OCI-LY3 (cell line): ENCODE results near the gene CLTB.
"Not testable (repeated sequence)": the region's sequence is repeated elsewhere in the genome, so short reads cannot be mapped to it uniquely, and the experiment has no call there.

Experiments used
- H2AFZ ChIP-seq: fragments of 200-600, 300-600 bp; shearing (Covaris generic); 2 replicates; pipeline ENCODE4 v1.6.0; 2014; ENCODE audit warnings: antibody characterized with exemption, low read depth, low read length
- H3K27ac ChIP-seq: fragments of 200-600, 300-600 bp; sonication (generic); 2 replicates; pipeline ENCODE4 v1.5.1; 2014; ENCODE audit warnings: mild to moderate bottlenecking, low read length, moderate library complexity, mixed read lengths
- H3K27me3 ChIP-seq: fragments of 200-600, 300-600 bp; sonication (generic); 2 replicates; pipeline ENCODE4 v1.6.1; 2014; ENCODE audit warnings: low read depth, low read length, mixed read lengths
- H3K36me3 ChIP-seq: fragments of 200-600, 300-600 bp; sonication (generic); replicated peaks from 2 replicates; pipeline ENCODE3; 2014; ENCODE audit warnings: low read depth, low read length, mixed read lengths
- H3K4me1 ChIP-seq: fragments of 300-600, 200-600 bp; sonication (generic); 2 replicates; pipeline ENCODE4 v1.6.1; 2014; ENCODE audit warnings: low read length, mixed read lengths
- H3K4me2 ChIP-seq: fragments of 200-600, 300-600 bp; sonication (generic); 2 replicates; pipeline ENCODE4 v1.6.1; 2014; ENCODE audit warnings: low read length, mixed read lengths
- H3K4me3 ChIP-seq: fragments of 300-600, 200-600 bp; sonication (generic); 2 replicates; pipeline ENCODE4 v1.5.1; 2014; ENCODE audit warnings: antibody characterized with exemption, mild to moderate bottlenecking, low read length, moderate library complexity
- H3K79me2 ChIP-seq: fragments of 300-600, 200-600 bp; shearing (Covaris generic); 2 replicates; pipeline ENCODE4 v1.6.1; 2014; ENCODE audit warnings: mild to moderate bottlenecking, low read length, mixed read lengths
- H3K9ac ChIP-seq: fragments of 300-600, 200-600 bp; shearing (Covaris generic); 2 replicates; pipeline ENCODE4 v1.6.0; 2014; ENCODE audit warnings: mild to moderate bottlenecking, low read length, moderate library complexity
- H3K9me3 ChIP-seq: fragments of 200-600, 300-600 bp; shearing (Covaris generic); 2 replicates; pipeline ENCODE4 v1.6.1; 2014; ENCODE audit warnings: low read length, mixed read lengths; ENCODE audit not compliant: insufficient read depth
- H4K20me1 ChIP-seq: fragments of 200-600, 300-600 bp; sonication (generic); 2 replicates; pipeline ENCODE4 v1.6.1; 2016; ENCODE audit warnings: low read length, mixed read lengths; ENCODE audit not compliant: insufficient read depth
- CTCF ChIP-seq: fragments of 200-600, 300-600 bp; sonication (generic); IDR thresholded peaks from 2 replicates; pipeline ENCODE4 v1.5.1; 2014; ENCODE audit warnings: antibody characterized with exemption, low read length, low read depth
- EZH2phosphoT487 ChIP-seq: fragments of 200-600 bp; shearing (Covaris generic); IDR thresholded peaks from 2 replicates; pipeline ENCODE4 v1.6.1; 2018; ENCODE audit warnings: antibody characterized with exemption, mixed run types, low read depth

The CLTB gene

GRCh38 chr5:176410486-176411180 is 5.7 kb downstream of the CLTB start:
- H3K9me3 ChIP-seq, result no peaks in the 10 kb centered on the region
- H4K20me1 ChIP-seq, result no peaks in the 10 kb centered on the region
- peaks cover 14% of the 10 kb centered on the region for H3K4me1 ChIP-seq
- TF ChIP-seq CTCF (no peak), EZH2phosphoT487 (no peak)
- no peak overlapping the region for H3K27ac ChIP-seq
- no peak overlapping the region for H2AFZ ChIP-seq
- no peak overlapping the region for H3K9ac ChIP-seq
- no peak overlapping the region for H3K4me2 ChIP-seq
- peaks cover 2% of the 10 kb centered on the region for H3K79me2 ChIP-seq
- H3K27me3 ChIP-seq, result no peaks in the 10 kb centered on the region
- H3K36me3 ChIP-seq, result peaks cover 5% of the 10 kb centered on the region
- H3K4me3 ChIP-seq, result no peak overlapping the region

GRCh38 chr5:176409765-176410164 is 6.6 kb downstream of the CLTB start:
- Histone ChIP-seq H3K27me3 (no peaks in the 10 kb centered on the region), H3K4me2 (no peak overlapping the region), H3K9me3 (no peaks in the 10 kb centered on the region), H3K36me3 (peaks cover 5% of the 10 kb centered on the region), H3K79me2 (no peaks in the 10 kb centered on the region), H4K20me1 (no peaks in the 10 kb centered on the region), H3K27ac (no peak overlapping the region), H3K9ac (no peak overlapping the region), H2AFZ (no peak overlapping the region), H3K4me1 (peaks cover 7% of the 10 kb centered on the region), H3K4me3 (no peak overlapping the region)
- TF ChIP-seq EZH2phosphoT487, result no peak
- TF ChIP-seq CTCF, result no peak

- Histone ChIP-seq H3K4me1 (peaks cover 7% of the 10 kb centered on the region), H2AFZ (no peak overlapping the region), H3K79me2 (no peaks in the 10 kb centered on the region), H3K27me3 (no peaks in the 10 kb centered on the region), H3K9me3 (no peaks in the 10 kb centered on the region), H3K9ac (no peak overlapping the region), H3K27ac (no peak overlapping the region), H3K4me3 (no peak overlapping the region), H3K36me3 (peaks cover 5% of the 10 kb centered on the region), H3K4me2 (no peak overlapping the region), H4K20me1 (no peaks in the 10 kb centered on the region)
- TF ChIP-seq EZH2phosphoT487 (no peak), CTCF (no peak)
Observed at GRCh38 chr5:176408590-176408989, 7.7 kb downstream of the CLTB start.

- H3K9me3 ChIP-seq, H3K9ac ChIP-seq, H3K27me3 ChIP-seq, H3K4me1 ChIP-seq, H3K36me3 ChIP-seq, H3K4me3 ChIP-seq, H3K4me2 ChIP-seq, H4K20me1 ChIP-seq, H3K79me2 ChIP-seq, H2AFZ ChIP-seq, H3K27ac ChIP-seq: not testable (repeated sequence)
Observed at GRCh38 chr5:176408252-176408573, 8.1 kb downstream of the CLTB start.
